NCI-H1930 (cell line): ENCODE data around the gene CTNND2.
"Not testable (repeated sequence)": the region's sequence is repeated elsewhere in the genome, so short reads cannot be mapped to it uniquely, and the experiment has no call there.

Experiments
- DNase-seq, 2 experiments: peaks; one replicate each; lab custom pipeline; 2025; lab: John Stamatoyannopoulos, UW

The CTNND2 gene

GRCh38 chr5:11313694-11314093 is 590.6 kb downstream of the CTNND2 start:
- not testable (repeated sequence) for DNase-seq

GRCh38 chr5:11311731-11312130 is 592.5 kb downstream of the CTNND2 start:
- no peak for DNase-seq

GRCh38 chr5:11311272-11311671 is 593.0 kb downstream of the CTNND2 start:
- DNase-seq, result no peak

- no peak for DNase-seq
Observed at GRCh38 chr5:11310158-11310557, 594.1 kb downstream of the CTNND2 start.

GRCh38 chr5:11306365-11306764 is 597.9 kb downstream of the CTNND2 start:
- DNase-seq, result no peak

- DNase-seq, result no peak
Observed at GRCh38 chr5:11305245-11305644, 599.0 kb downstream of the CTNND2 start.

- DNase-seq, result no peak
Observed at GRCh38 chr5:11304641-11305040, 599.6 kb downstream of the CTNND2 start.

GRCh38 chr5:11302663-11303062 is 601.6 kb downstream of the CTNND2 start:
- DNase-seq, result no peak

- DNase-seq, result no peak
Observed at GRCh38 chr5:11301171-11301570, 603.1 kb downstream of the CTNND2 start.

- DNase-seq, result no peak
Observed at GRCh38 chr5:11300736-11301135, 603.5 kb downstream of the CTNND2 start.

GRCh38 chr5:11298877-11299276 is 605.4 kb downstream of the CTNND2 start:
- no peak for DNase-seq

- no peak for DNase-seq
Observed at GRCh38 chr5:11293523-11293922, 610.7 kb downstream of the CTNND2 start.

- no peak for DNase-seq
Observed at GRCh38 chr5:11292648-11293356, 611.4 kb downstream of the CTNND2 start.

- DNase-seq, result no peak
Observed at GRCh38 chr5:11289733-11290132, 614.5 kb downstream of the CTNND2 start.

- DNase-seq, result no peak
Observed at GRCh38 chr5:11289208-11289607, 615.0 kb downstream of the CTNND2 start.

- no peak for DNase-seq
Observed at GRCh38 chr5:11281842-11282241, 622.4 kb downstream of the CTNND2 start.

GRCh38 chr5:11277323-11277722 is 626.9 kb downstream of the CTNND2 start:
- no peak for DNase-seq

- no peak for DNase-seq
Observed at GRCh38 chr5:11273180-11273903, 630.9 kb downstream of the CTNND2 start.

- peak in 1 of 2 experiments; percentile 27 for DNase-seq
Observed at GRCh38 chr5:11269515-11269914, 634.7 kb downstream of the CTNND2 start.

- DNase-seq, result peak; percentile 57 to 75
Observed at GRCh38 chr5:11268891-11269290, 635.4 kb downstream of the CTNND2 start.

GRCh38 chr5:11266331-11266730 is 637.9 kb downstream of the CTNND2 start:
- DNase-seq, result no peak

- no peak for DNase-seq
Observed at GRCh38 chr5:11261241-11261640, 643.0 kb downstream of the CTNND2 start.

- DNase-seq, result no peak
Observed at GRCh38 chr5:11258001-11258400, 646.2 kb downstream of the CTNND2 start.

GRCh38 chr5:11252523-11252922 is 651.7 kb downstream of the CTNND2 start:
- DNase-seq, result no peak
